ENCODE data around the gene IDH3B. TPM values are rescaled to one million over a fixed set of nuclear protein-coding genes. Genes with fewer than 3 reads are reported as not detected.

The IDH3B gene
- total and polyA plus RNA-seq, 9 of the 15 experiments (the other 6 are each of a cell fraction or from before 2014, with no cell fraction given): 91.7 to 224 (median 155) TPM

GRCh38 chr20:2671977-2672376 is 8.0 kb upstream of the IDH3B start:
- intact Hi-C loops (cut with micrococcal nuclease) (no loop called here), in situ Hi-C loops (cut with MboI) (no loop called here)
- ATAC-seq: peak; percentile 77
- Histone ChIP-seq H3K4me2 (ENCODE audit: insufficient read depth, low read length) (no peak overlapping the region), H3K4me3 (no peak overlapping the region), H3K9me3 (replicated peaks; ENCODE audit: control insufficient read depth, insufficient read depth, low read depth, low read length) (no peaks in the 10 kb centered on the region), H3K79me2 (ENCODE audit: control insufficient read depth, insufficient read depth, low read length) (no peaks in the 10 kb centered on the region), H4K20me1 (replicated peaks; ENCODE audit: control insufficient read depth, insufficient read depth, low read length) (no peaks in the 10 kb centered on the region), H3K27me3 (ENCODE audit: control insufficient read depth in 2 of 2, insufficient read depth in 2 of 2, low read length in 2 of 2) (no peaks in the 10 kb centered on the region; a peak in 1 of 5 replicates), H3K36me3 (ENCODE audit: control insufficient read depth, insufficient read depth, low read length) (no peaks in the 10 kb centered on the region), H3K4me1 (replicated peaks in 1 of 2; ENCODE audit: control insufficient read depth in 2 of 2, insufficient read depth in 2 of 2, low read length in 2 of 2) (no peaks in the 10 kb centered on the region; a peak in 1 of 5 replicates), H3K9me1 (ENCODE audit: control insufficient read depth, insufficient read depth, low read length) (no peaks in the 10 kb centered on the region), H3K27ac (ENCODE audit: extremely low read depth, low read depth, low read length) (no peak overlapping the region), H2AFZ (ENCODE audit: low read depth, low read length) (no peak overlapping the region), H3K9ac (ENCODE audit: insufficient read depth in 1 of 2, low read depth in 2 of 2, low read length in 2 of 2) (no peak overlapping the region)
- POLR2A ChIA-PET: interaction anchor here (0.6 to 0.9 kb wide), 2 partner anchors 19 to 285 kb away, joined by 3 read pairs; no protein-coding TSS in a partner anchor
- no peak for DNase-seq (ENCODE audit: extremely low read depth in 1 of 4, low spot score in 3 of 4)
- CTCF ChIA-PET (ENCODE audit: low intra/inter-chr PET ratio): no interaction called here
- no TSS peak for BruUV-seq (replicated peaks)
- WGBS (ENCODE audit: insufficient coverage, low coverage, missing lambda C conversion rate): 10% methylated on average over 3 of the region's 4 CpGs
- FAIRE-seq: peak; percentile 35
- TF ChIP-seq CTCF (IDR thresholded peaks at IDR 0.05 in 2 of 3, conservative IDR thresholded peaks at IDR 0.05 in 1 of 3; ENCODE audit: insufficient read depth in 2 of 3, low read depth in 1 of 3, low read length in 3 of 3) (peak; percentile 48 to 59 (median 58); a peak in 5 of 6 replicates), RBM17 (IDR thresholded peaks at IDR 0.05; ENCODE audit: borderline replicate concordance, low read depth, low read length) (no peak), SMC3 (conservative IDR thresholded peaks at IDR 0.05; ENCODE audit: insufficient read depth, low read depth, low read length) (0 out of 2 replicates have a peak, but pooled peaks have one; percentile 5)

All from K562 (cell line).